GM23338 (cell line): ENCODE measurements around the gene CD300A. TPM values are rescaled to one million over a fixed set of nuclear protein-coding genes. Genes with fewer than 3 reads are reported as not detected.
A peak's percentile ranks its signal among the peaks of the same experiment; 100 is the strongest.

Experiments used
- ATAC-seq: fragments of 200-7000 bp; cut with Tn5 transposase; 3 replicates; pipeline ENCODE4 v1.9.1; 2020
- DNase-seq: peaks from one replicate; pipeline ENCODE4 v3.0.0-alpha.2; 2015; ENCODE audit warnings: low spot score
- H2AFZ ChIP-seq: fragments of 200-600 bp; sonication (generic); 2 replicates; pipeline ENCODE4 v1.8.0; 2016; ENCODE audit warnings: antibody characterized with exemption, mild to moderate bottlenecking, moderate library complexity
- H3F3A ChIP-seq: fragments of 200-600 bp; sonication (generic); replicated peaks from 2 replicates; pipeline ENCODE4 v1.8.0; 2017; ENCODE audit warnings: antibody characterized with exemption, mixed run types, low read depth
- H3K27ac ChIP-seq: fragments of 200-600 bp; sonication (generic); 2 replicates; pipeline ENCODE4 v1.6.1; 2016; ENCODE audit warnings: low read depth
- H3K27me3 ChIP-seq: fragments of 200-600 bp; sonication (generic); 2 replicates; pipeline ENCODE4 v1.8.0; 2016; ENCODE audit warnings: mild to moderate bottlenecking, mixed run types, moderate library complexity; ENCODE audit not compliant: insufficient read depth
- H3K36me3 ChIP-seq: fragments of 200-600 bp; sonication (generic); 2 replicates; pipeline ENCODE4 v1.8.0; 2016; ENCODE audit warnings: mild to moderate bottlenecking; ENCODE audit not compliant: insufficient read depth
- H3K4me1 ChIP-seq: fragments of 200-600 bp; sonication (generic); 2 replicates; pipeline ENCODE4 v1.8.0; 2016; ENCODE audit warnings: mild to moderate bottlenecking, moderate library complexity; ENCODE audit not compliant: insufficient read depth
- H3K4me2 ChIP-seq: fragments of 200-600 bp; sonication (generic); 2 replicates; pipeline ENCODE4 v1.7.1; 2017; ENCODE audit warnings: mixed run types
- H3K4me3 ChIP-seq: fragments of 200-600 bp; sonication (generic); 2 replicates; pipeline ENCODE4 v1.6.1; 2016; ENCODE audit warnings: mixed run types
- H3K79me2 ChIP-seq: fragments of 200-600 bp; sonication (generic); replicated peaks from 2 replicates; pipeline ENCODE4 v1.8.0; 2017; ENCODE audit warnings: mild to moderate bottlenecking; ENCODE audit not compliant: insufficient read depth
- H3K9me2 ChIP-seq: fragments of 200-600 bp; sonication (generic); 2 replicates; pipeline ENCODE4 v1.8.0; 2017; ENCODE audit not compliant: insufficient read depth
- H4K20me1 ChIP-seq: fragments of 200-600 bp; sonication (generic); replicated peaks from 2 replicates; pipeline ENCODE4 v1.8.0; 2017; ENCODE audit warnings: mild to moderate bottlenecking; ENCODE audit not compliant: insufficient read depth
- H3K27ac Mint-ChIP-seq: 2 replicates; pipeline ENCODE4 v1.8.0; 2020; ENCODE audit warnings: inconsistent platforms, mild to moderate bottlenecking, moderate library complexity, mixed read lengths
- H3K27me3 Mint-ChIP-seq: 3 replicates; pipeline ENCODE4 v1.8.0; 2022; ENCODE audit warnings: low read depth, mild to moderate bottlenecking, moderate library complexity, mixed read lengths, inconsistent platforms; ENCODE audit not compliant: insufficient read depth, poor library complexity
- H3K36me3 Mint-ChIP-seq: 3 replicates; pipeline ENCODE4 v1.8.0; 2021; ENCODE audit warnings: low read depth, mild to moderate bottlenecking, inconsistent platforms, moderate library complexity, mixed read lengths
- H3K4me1 Mint-ChIP-seq: 3 replicates; pipeline ENCODE4 v1.8.0; 2020; ENCODE audit warnings: mild to moderate bottlenecking, inconsistent platforms, mixed read lengths
- H3K4me3 Mint-ChIP-seq: 3 replicates; pipeline ENCODE4 v1.8.0; 2021; ENCODE audit warnings: moderate library complexity, mild to moderate bottlenecking, inconsistent platforms, mixed read lengths
- H3K9me3 Mint-ChIP-seq: 3 replicates; pipeline ENCODE4 v1.8.0; 2020; ENCODE audit warnings: moderate library complexity, mild to moderate bottlenecking, inconsistent platforms, mixed read lengths
- CREB1 ChIP-seq: fragments of 250-450 bp; sonication (Bioruptor Pico); IDR thresholded peaks from 2 replicates; pipeline ENCODE4 v1.5.0; 2020; ENCODE audit warnings: low read depth, mild to moderate bottlenecking, moderate library complexity
- EZH2 ChIP-seq: fragments of 200-600 bp; sonication (generic); IDR thresholded peaks from one replicate; pipeline ENCODE4 v1.8.0; 2017; ENCODE audit warnings: antibody characterized with exemption, mild to moderate bottlenecking, low read depth; ENCODE audit not compliant: unreplicated experiment
- EZH2phosphoT487 ChIP-seq: fragments of 200-600 bp; sonication (generic); IDR thresholded peaks from one replicate; pipeline ENCODE4 v1.8.1; 2018; ENCODE audit warnings: antibody characterized with exemption; ENCODE audit not compliant: unreplicated experiment
- JUNB ChIP-seq: IDR thresholded peaks from one replicate; pipeline ENCODE4 v1.6.1; 2016; ENCODE audit warnings: antibody characterized with exemption; ENCODE audit not compliant: unreplicated experiment
- NANOG ChIP-seq: IDR thresholded peaks from 2 replicates; pipeline ENCODE4 v1.6.1; 2016; ENCODE audit warnings: antibody characterized with exemption, borderline replicate concordance
- POLR2AphosphoS5 ChIP-seq: IDR thresholded peaks from 2 replicates; pipeline ENCODE4 v1.6.1; 2016; ENCODE audit warnings: antibody characterized with exemption, low read depth
- STAT1 ChIP-seq: IDR thresholded peaks from one replicate; pipeline ENCODE4 v1.6.1; 2016; ENCODE audit warnings: antibody characterized with exemption; ENCODE audit not compliant: unreplicated experiment
- ZNF114 ChIP-seq: fragments of 250-450 bp; sonication (Bioruptor Pico); IDR thresholded peaks from 2 replicates; pipeline ENCODE4 v1.5.0; 2020; ENCODE audit warnings: mild to moderate bottlenecking, moderate library complexity
- ZNF331 ChIP-seq: fragments of 250-450 bp; sonication (Bioruptor Pico); IDR thresholded peaks from 2 replicates; pipeline ENCODE4 v1.5.0; 2020; ENCODE audit warnings: low read depth, mild to moderate bottlenecking, moderate library complexity
- polyA plus RNA-seq: library from polyadenylated mRNA; unstranded; fragments of >200 nt; fragmentation: Nextera tagmentation; extraction: Ambion mirVana; gene quantifications from 2 replicates; pipeline ENCODE4 v1.2.1, GENCODE V29; 2016
- total RNA-seq: library from RNA; depleted of rRNA; stranded (reverse); fragments of >200 nt; shearing (Covaris generic); gene quantifications from 2 replicates; pipeline ENCODE4 v1.2.3, GENCODE V29; 2014
- TF ChIP-seq, protein P1 (sequence below): IDR thresholded peaks from 2 replicates; pipeline ENCODE4 v1.6.1; 2016; ENCODE audit warnings: antibody characterized with exemption
- TF ChIP-seq, protein P2 (sequence below), 2 experiments: fragments of 200-600 bp in 1 of 2; sonication (generic) in 1 of 2; conservative IDR thresholded peaks; 2 replicates each; pipeline versions ENCODE4 v1.5.1 to v1.6.1; 2016 to 2017; ENCODE audit warnings: antibody characterized with exemption in 2 of 2, low read depth in 2 of 2, mild to moderate bottlenecking in 2 of 2, moderate library complexity in 1 of 2
- TF ChIP-seq, protein P3 (sequence below): fragments of 250-450 bp; sonication (Bioruptor Pico); IDR thresholded peaks from 2 replicates; pipeline ENCODE4 v1.5.0; 2020; ENCODE audit warnings: mild to moderate bottlenecking, moderate library complexity
- TF ChIP-seq, protein P4 (sequence below): IDR thresholded peaks from one replicate; pipeline ENCODE4 v1.6.1; 2018; ENCODE audit warnings: antibody characterized with exemption; ENCODE audit not compliant: unreplicated experiment

Gene CD300A
- total and polyA plus RNA-seq, 2 experiments from 2014 or later: 0.37 to 0.45 TPM

DNA sequence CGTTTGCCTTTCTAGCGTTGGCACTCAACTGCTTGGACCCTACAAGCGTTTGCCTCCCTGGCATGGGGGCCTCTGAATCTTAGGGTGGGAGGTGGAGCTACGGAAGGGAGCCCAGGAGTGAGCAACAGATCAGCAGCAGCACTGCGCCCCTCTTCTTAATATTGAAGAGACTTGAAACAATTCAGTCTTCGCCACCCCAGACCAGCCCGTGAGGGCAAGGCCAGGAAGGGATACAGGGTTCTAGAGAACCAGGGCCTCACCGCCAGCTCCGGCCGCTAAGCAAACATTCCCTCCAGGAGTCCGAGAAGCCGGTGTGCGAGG lies 36.1 kb upstream of the CD300A start:
- Histone ChIP-seq H3K9me2 (no peaks in the 10 kb centered on the region), H2AFZ (peak overlapping the region; percentile 93), H3F3A (0 out of 2 replicates have a peak, but pooled peaks cover 9% of the 10 kb centered on the region), H3K36me3 (no peaks in the 10 kb centered on the region), H3K27ac (peak overlapping the region; percentile 84), H3K27me3 (peaks cover 44% of the 10 kb centered on the region), H3K4me1 (peaks cover 31% of the 10 kb centered on the region), H3K4me3 (peak overlapping the region; percentile 87), H4K20me1 (no peaks in the 10 kb centered on the region; the same call in 1 of the 2 replicates), H3K4me2 (peak overlapping the region; percentile 95), H3K79me2 (no peaks in the 10 kb centered on the region; the same call in none of the 2 replicates)
- ATAC-seq: no peak
- no peak overlapping the region for H3K27ac Mint-ChIP-seq
- no peak for DNase-seq
- peaks cover 44% of the 10 kb centered on the region for H3K4me1 Mint-ChIP-seq
- TF ChIP-seq CREB1 (CRISPR knock-in tag): no peak
- TF ChIP-seq ZNF331 (CRISPR knock-in tag): no peak
- TF ChIP-seq EZH2: no peak
- no peak for TF ChIP-seq EZH2phosphoT487
- TF ChIP-seq, protein P1, sequence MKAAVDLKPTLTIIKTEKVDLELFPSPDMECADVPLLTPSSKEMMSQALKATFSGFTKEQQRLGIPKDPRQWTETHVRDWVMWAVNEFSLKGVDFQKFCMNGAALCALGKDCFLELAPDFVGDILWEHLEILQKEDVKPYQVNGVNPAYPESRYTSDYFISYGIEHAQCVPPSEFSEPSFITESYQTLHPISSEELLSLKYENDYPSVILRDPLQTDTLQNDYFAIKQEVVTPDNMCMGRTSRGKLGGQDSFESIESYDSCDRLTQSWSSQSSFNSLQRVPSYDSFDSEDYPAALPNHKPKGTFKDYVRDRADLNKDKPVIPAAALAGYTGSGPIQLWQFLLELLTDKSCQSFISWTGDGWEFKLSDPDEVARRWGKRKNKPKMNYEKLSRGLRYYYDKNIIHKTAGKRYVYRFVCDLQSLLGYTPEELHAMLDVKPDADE: no peak
- TF ChIP-seq JUNB: no peak
- no peak for TF ChIP-seq STAT1
- TF ChIP-seq, protein P2, sequence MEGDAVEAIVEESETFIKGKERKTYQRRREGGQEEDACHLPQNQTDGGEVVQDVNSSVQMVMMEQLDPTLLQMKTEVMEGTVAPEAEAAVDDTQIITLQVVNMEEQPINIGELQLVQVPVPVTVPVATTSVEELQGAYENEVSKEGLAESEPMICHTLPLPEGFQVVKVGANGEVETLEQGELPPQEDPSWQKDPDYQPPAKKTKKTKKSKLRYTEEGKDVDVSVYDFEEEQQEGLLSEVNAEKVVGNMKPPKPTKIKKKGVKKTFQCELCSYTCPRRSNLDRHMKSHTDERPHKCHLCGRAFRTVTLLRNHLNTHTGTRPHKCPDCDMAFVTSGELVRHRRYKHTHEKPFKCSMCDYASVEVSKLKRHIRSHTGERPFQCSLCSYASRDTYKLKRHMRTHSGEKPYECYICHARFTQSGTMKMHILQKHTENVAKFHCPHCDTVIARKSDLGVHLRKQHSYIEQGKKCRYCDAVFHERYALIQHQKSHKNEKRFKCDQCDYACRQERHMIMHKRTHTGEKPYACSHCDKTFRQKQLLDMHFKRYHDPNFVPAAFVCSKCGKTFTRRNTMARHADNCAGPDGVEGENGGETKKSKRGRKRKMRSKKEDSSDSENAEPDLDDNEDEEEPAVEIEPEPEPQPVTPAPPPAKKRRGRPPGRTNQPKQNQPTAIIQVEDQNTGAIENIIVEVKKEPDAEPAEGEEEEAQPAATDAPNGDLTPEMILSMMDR (conservative IDR thresholded peaks at IDR 0.05; ENCODE audit: low read depth in 2 of 2): no peak
- TF ChIP-seq, protein P3, sequence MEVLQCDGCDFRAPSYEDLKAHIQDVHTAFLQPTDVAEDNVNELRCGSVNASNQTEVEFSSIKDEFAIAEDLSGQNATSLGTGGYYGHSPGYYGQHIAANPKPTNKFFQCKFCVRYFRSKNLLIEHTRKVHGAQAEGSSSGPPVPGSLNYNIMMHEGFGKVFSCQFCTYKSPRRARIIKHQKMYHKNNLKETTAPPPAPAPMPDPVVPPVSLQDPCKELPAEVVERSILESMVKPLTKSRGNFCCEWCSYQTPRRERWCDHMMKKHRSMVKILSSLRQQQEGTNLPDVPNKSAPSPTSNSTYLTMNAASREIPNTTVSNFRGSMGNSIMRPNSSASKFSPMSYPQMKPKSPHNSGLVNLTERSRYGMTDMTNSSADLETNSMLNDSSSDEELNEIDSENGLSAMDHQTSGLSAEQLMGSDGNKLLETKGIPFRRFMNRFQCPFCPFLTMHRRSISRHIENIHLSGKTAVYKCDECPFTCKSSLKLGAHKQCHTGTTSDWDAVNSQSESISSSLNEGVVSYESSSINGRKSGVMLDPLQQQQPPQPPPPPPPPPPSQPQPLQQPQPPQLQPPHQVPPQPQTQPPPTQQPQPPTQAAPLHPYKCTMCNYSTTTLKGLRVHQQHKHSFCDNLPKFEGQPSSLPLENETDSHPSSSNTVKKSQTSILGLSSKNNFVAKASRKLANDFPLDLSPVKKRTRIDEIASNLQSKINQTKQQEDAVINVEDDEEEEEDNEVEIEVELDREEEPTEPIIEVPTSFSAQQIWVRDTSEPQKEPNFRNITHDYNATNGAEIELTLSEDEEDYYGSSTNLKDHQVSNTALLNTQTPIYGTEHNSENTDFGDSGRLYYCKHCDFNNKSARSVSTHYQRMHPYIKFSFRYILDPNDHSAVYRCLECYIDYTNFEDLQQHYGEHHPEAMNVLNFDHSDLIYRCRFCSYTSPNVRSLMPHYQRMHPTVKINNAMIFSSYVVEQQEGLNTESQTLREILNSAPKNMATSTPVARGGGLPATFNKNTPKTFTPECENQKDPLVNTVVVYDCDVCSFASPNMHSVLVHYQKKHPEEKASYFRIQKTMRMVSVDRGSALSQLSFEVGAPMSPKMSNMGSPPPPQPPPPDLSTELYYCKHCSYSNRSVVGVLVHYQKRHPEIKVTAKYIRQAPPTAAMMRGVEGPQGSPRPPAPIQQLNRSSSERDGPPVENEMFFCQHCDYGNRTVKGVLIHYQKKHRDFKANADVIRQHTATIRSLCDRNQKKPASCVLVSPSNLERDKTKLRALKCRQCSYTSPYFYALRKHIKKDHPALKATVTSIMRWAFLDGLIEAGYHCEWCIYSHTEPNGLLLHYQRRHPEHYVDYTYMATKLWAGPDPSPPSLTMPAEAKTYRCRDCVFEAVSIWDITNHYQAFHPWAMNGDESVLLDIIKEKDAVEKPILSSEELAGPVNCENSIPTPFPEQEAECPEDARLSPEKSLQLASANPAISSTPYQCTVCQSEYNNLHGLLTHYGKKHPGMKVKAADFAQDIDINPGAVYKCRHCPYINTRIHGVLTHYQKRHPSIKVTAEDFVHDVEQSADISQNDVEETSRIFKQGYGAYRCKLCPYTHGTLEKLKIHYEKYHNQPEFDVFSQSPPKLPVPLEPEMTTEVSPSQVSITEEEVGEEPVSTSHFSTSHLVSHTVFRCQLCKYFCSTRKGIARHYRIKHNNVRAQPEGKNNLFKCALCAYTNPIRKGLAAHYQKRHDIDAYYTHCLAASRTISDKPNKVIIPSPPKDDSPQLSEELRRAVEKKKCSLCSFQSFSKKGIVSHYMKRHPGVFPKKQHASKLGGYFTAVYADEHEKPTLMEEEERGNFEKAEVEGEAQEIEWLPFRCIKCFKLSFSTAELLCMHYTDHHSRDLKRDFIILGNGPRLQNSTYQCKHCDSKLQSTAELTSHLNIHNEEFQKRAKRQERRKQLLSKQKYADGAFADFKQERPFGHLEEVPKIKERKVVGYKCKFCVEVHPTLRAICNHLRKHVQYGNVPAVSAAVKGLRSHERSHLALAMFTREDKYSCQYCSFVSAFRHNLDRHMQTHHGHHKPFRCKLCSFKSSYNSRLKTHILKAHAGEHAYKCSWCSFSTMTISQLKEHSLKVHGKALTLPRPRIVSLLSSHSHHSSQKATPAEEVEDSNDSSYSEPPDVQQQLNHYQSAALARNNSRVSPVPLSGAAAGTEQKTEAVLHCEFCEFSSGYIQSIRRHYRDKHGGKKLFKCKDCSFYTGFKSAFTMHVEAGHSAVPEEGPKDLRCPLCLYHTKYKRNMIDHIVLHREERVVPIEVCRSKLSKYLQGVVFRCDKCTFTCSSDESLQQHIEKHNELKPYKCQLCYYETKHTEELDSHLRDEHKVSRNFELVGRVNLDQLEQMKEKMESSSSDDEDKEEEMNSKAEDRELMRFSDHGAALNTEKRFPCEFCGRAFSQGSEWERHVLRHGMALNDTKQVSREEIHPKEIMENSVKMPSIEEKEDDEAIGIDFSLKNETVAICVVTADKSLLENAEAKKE (CRISPR knock-in tag): no peak
- TF ChIP-seq, protein P4, sequence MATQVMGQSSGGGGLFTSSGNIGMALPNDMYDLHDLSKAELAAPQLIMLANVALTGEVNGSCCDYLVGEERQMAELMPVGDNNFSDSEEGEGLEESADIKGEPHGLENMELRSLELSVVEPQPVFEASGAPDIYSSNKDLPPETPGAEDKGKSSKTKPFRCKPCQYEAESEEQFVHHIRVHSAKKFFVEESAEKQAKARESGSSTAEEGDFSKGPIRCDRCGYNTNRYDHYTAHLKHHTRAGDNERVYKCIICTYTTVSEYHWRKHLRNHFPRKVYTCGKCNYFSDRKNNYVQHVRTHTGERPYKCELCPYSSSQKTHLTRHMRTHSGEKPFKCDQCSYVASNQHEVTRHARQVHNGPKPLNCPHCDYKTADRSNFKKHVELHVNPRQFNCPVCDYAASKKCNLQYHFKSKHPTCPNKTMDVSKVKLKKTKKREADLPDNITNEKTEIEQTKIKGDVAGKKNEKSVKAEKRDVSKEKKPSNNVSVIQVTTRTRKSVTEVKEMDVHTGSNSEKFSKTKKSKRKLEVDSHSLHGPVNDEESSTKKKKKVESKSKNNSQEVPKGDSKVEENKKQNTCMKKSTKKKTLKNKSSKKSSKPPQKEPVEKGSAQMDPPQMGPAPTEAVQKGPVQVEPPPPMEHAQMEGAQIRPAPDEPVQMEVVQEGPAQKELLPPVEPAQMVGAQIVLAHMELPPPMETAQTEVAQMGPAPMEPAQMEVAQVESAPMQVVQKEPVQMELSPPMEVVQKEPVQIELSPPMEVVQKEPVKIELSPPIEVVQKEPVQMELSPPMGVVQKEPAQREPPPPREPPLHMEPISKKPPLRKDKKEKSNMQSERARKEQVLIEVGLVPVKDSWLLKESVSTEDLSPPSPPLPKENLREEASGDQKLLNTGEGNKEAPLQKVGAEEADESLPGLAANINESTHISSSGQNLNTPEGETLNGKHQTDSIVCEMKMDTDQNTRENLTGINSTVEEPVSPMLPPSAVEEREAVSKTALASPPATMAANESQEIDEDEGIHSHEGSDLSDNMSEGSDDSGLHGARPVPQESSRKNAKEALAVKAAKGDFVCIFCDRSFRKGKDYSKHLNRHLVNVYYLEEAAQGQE: no peak
- no peak for TF ChIP-seq POLR2AphosphoS5
- TF ChIP-seq NANOG: no peak
- no peak for TF ChIP-seq ZNF114 (CRISPR knock-in tag)
- peaks cover 46% of the 10 kb centered on the region for H3K27me3 Mint-ChIP-seq
- H3K9me3 Mint-ChIP-seq: no peaks in the 10 kb centered on the region
- H3K4me3 Mint-ChIP-seq: peak overlapping the region; percentile 83
- no peaks in the 10 kb centered on the region; the same call in 2 of the 3 replicates for H3K36me3 Mint-ChIP-seq
